Activated T-helper 17 cell treated with anti-CD3 and anti-CD28 coated beads, Interleukin-2, amount 50 U/mL, for 72 hours (primary cell): ENCODE results near the gene MBD2. TPM values are rescaled to one million over a fixed set of nuclear protein-coding genes. Genes with fewer than 3 reads are reported as not detected.
"Not testable (repeated sequence)": the region's sequence is repeated elsewhere in the genome, so short reads cannot be mapped to it uniquely, and the experiment has no call there.

Source experiments
- ATAC-seq: fragments of 150-1000 bp; cut with Tn5 transposase; replicated peaks from 2 replicates; pipeline ENCODE4 v1.10.0; 2021; ENCODE audit warnings: mild to moderate bottlenecking, moderate library complexity
- H3K27ac Mint-ChIP-seq: one replicate; pipeline ENCODE4 v1.8.0; 2022; ENCODE audit warnings: mixed read lengths
- H3K27me3 Mint-ChIP-seq: one replicate; pipeline ENCODE4 v1.8.0; 2022; ENCODE audit warnings: mixed read lengths
- H3K36me3 Mint-ChIP-seq: one replicate; pipeline ENCODE4 v1.8.0; 2022; ENCODE audit warnings: low read depth, mild to moderate bottlenecking, mixed read lengths
- H3K4me1 Mint-ChIP-seq: one replicate; pipeline ENCODE4 v1.8.0; 2022; ENCODE audit warnings: mixed read lengths
- H3K4me3 Mint-ChIP-seq: one replicate; pipeline ENCODE4 v1.8.0; 2022; ENCODE audit warnings: mild to moderate bottlenecking, mixed read lengths
- H3K9me3 Mint-ChIP-seq: one replicate; pipeline ENCODE4 v1.8.0; 2022; ENCODE audit warnings: mixed read lengths
- total RNA-seq, 2 donors: library from RNA; stranded (reverse); gene quantifications; one replicate each; pipeline ENCODE4 v1.2.3, GENCODE V29; 2022

Gene MBD2
- total RNA-seq = 100 to 1,000 TPM; 170 to 190 TPM

DNA sequence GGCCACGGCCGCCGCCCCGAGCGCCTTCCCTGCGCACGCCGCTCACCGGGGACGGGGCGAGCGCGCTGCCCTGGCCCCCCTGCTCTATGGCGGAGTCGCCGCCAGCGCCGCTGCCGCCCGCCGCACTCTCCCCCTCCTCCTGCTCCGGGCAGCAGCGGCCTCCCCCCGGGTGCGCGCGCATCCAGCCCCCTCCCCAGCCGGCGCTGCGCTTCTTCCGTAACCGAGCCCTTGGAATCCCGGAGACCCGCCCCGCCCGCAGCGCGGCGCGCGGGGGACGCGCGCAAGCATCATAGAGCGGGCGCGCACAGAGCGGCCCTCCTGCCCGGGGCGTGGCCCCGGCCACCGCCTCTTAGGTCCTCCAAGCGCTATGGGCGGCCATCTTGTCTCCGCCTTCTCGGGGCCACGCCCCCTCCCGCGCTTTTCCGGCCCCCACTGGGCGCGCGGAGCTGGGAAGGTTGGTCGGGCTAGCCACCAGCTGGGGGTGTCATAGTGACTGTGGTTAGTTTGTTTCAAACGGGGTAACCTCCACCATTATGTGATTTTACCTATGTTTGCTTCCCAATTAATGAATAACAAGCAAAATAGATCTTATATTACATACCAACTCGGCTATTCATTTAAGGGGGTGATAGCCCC is at the start of gene MBD2:
Gene MBD2, minus strand, starts transcription at position 291 of the 636 bp plus-strand sequence. Its CDS starts 110 bp downstream, at position 181.
- Mint-ChIP-seq H3K4me1 (peaks cover 17% of the 10 kb centered on the region), H3K27me3 (no peaks in the 10 kb centered on the region), H3K36me3 (peaks cover 48% of the 10 kb centered on the region), H3K4me3 (peak within 1 kb of the TSS; percentile 95), H3K9me3 (no peaks in the 10 kb centered on the region), H3K27ac (peak within 1 kb of the TSS; percentile 99)
- peak; percentile 83 for ATAC-seq

DNA sequence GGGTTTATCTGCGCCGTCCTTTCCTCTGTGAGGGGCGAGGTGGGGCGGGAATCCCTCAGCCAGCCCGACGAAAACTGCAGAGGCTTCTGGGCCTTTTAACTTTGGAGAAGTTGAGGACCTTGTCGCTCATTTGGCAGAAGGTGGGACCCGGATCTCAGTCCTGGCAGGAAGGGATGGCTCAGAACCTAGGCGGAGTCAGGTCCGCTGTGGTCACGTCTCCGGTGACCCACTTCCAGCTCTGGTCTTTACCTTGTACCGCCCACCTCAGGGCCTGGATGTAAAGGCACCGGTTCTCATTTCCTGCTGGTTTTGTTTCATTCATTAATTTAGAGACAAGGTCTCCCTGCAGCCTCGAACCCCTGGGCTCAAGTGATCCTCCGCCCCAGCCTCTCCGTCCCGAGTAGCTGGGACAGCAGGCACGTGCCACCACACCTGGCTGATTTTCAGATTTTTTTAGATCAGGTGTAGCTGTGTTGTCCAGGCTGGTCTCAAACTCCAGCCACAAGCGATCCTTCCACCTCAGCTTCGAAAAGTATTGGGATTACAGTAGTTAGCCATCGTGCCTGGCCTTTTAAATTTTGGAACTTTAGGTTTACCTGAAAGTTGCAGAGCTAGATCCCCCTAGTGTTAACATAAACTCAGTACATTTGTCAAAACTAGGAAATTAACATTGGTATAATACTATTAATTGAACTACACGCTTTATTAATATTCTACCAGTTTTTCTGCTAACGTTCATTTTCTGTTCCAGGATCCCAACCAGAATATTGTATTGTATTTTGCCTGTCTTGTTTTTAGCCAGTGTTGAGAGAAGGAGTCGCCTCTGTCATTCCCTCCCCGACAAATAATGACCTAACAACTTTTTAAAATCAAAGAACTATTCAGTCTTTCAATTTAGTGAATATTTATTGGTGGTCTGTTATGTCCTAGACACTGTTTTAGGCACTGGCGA is 45.7 kb upstream of the MBD2 start:
- peak; percentile 79 for ATAC-seq
- Mint-ChIP-seq H3K36me3 (peaks cover 6% of the 10 kb centered on the region), H3K9me3 (no peaks in the 10 kb centered on the region), H3K27ac (peak overlapping the region; percentile 95), H3K4me3 (peak overlapping the region; percentile 92), H3K27me3 (no peaks in the 10 kb centered on the region), H3K4me1 (peaks cover 21% of the 10 kb centered on the region)

- no peaks in the 10 kb centered on the region for H3K9me3 Mint-ChIP-seq
- peaks cover 10% of the 10 kb centered on the region for H3K36me3 Mint-ChIP-seq
- ATAC-seq = no peak
- no peaks in the 10 kb centered on the region for H3K27me3 Mint-ChIP-seq
- peak overlapping the region; percentile 92 for H3K4me3 Mint-ChIP-seq
- H3K4me1 Mint-ChIP-seq = peaks cover 26% of the 10 kb centered on the region
- H3K27ac Mint-ChIP-seq = peak overlapping the region; percentile 95
Measured at GRCh38 chr18:54268751-54269150, 44.3 kb upstream of the MBD2 start.

DNA sequence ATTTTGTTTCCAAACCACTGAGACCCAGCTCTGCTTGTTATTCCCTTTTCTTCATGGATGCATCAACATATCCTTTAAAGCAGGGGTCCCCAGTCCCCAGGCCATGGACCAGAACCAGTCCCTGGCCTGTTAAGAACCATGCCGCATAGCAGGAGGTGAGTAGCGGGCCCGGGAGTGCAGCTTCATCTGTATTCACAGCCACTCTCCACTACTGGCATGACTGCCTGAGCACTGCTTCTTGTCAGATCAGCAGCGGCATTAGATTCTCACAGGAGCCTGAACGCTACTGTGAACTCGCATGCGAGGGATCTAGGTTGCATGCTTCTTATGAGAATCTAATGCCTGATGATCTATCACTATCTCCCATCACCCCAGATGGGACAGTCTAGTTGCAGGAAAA is 43.2 kb upstream of the MBD2 start:
- Mint-ChIP-seq H3K27ac (no peak overlapping the region), H3K4me1 (peaks cover 29% of the 10 kb centered on the region), H3K27me3 (no peaks in the 10 kb centered on the region), H3K36me3 (peaks cover 16% of the 10 kb centered on the region), H3K4me3 (no peak overlapping the region), H3K9me3 (no peaks in the 10 kb centered on the region)
- ATAC-seq = no peak

DNA sequence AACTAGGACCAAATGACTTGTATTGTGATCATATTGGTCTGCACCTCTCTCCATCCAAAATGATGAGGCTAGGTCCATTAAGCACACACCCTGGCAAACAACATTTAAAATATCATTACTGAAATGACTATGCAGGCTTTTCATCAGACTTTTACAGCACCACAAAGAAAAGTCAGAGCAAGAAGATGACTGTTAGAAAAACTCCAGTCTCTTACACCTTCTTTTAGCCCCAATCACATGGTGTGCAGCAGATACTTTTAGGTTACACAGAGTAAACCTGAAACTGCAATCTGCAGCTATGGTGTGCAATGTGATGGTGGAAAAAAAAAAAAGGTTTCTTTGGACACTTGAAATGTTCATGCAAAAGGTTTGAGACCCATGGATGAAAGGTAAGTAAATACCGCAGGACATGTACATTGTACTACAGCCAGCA is 39.5 kb upstream of the MBD2 start:
- Mint-ChIP-seq H3K4me1 (peaks cover 37% of the 10 kb centered on the region), H3K27me3 (no peaks in the 10 kb centered on the region), H3K27ac (peak overlapping the region; percentile 90), H3K9me3 (no peaks in the 10 kb centered on the region), H3K36me3 (peaks cover 10% of the 10 kb centered on the region), H3K4me3 (peak overlapping the region; percentile 66)
- ATAC-seq = peak; percentile 83

- H3K4me1 Mint-ChIP-seq = peaks cover 36% of the 10 kb centered on the region
- peak; percentile 62 for ATAC-seq
- H3K27me3 Mint-ChIP-seq = no peaks in the 10 kb centered on the region
- H3K9me3 Mint-ChIP-seq = no peaks in the 10 kb centered on the region
- peak overlapping the region; percentile 90 for H3K27ac Mint-ChIP-seq
- peak overlapping the region; percentile 72 for H3K4me3 Mint-ChIP-seq
- peaks cover 10% of the 10 kb centered on the region for H3K36me3 Mint-ChIP-seq
Measured at GRCh38 chr18:54261894-54262293, 37.4 kb upstream of the MBD2 start.

DNA sequence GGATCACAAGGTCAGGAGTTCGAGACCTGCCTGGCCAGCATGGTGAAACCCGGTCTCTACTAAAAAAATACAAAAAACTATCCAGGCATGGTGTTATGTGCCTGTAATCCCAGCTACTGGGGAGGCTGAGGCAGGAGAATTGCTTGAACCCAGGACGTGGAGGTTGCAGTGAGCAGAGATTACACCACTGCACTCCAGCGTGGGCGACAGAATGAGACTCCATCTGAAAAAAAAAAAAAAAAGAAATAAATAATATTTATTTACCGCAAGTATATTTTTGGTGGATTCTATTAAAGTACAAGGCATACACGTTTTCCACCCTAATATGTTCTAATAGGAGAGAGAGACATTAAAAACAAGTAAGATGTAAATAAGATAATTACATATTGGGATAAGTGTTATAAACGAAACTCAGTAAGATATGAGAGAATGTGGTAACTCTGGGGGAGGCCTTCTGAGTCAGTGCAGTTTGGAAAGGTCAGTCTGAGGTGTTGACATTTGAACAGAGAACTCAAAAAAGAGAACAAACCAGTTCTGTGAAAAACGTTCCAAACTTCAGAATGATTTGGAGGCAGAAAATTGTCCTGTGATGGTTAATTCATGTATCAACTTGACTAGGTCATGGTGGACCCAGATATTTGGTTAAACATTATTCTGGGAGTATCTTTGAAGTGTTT is 36.1 kb upstream of the MBD2 start:
- H3K27ac Mint-ChIP-seq = peak overlapping the region; percentile 90
- no peaks in the 10 kb centered on the region for H3K27me3 Mint-ChIP-seq
- H3K9me3 Mint-ChIP-seq = no peaks in the 10 kb centered on the region
- ATAC-seq = peak; percentile 47
- H3K4me3 Mint-ChIP-seq = peak overlapping the region; percentile 72
- H3K4me1 Mint-ChIP-seq = peaks cover 28% of the 10 kb centered on the region
- peaks cover 10% of the 10 kb centered on the region for H3K36me3 Mint-ChIP-seq

GRCh38 chr18:54257818-54258217 is 33.3 kb upstream of the MBD2 start:
- ATAC-seq, H3K9me3 Mint-ChIP-seq, H3K4me3 Mint-ChIP-seq, H3K27ac Mint-ChIP-seq, H3K27me3 Mint-ChIP-seq, H3K36me3 Mint-ChIP-seq: not testable (repeated sequence)
- H3K4me1 Mint-ChIP-seq = peaks cover 17% of the 10 kb centered on the region

GRCh38 chr18:54257015-54257414 is 32.5 kb upstream of the MBD2 start:
- Mint-ChIP-seq H3K4me3 (no peak overlapping the region), H3K27me3 (no peaks in the 10 kb centered on the region), H3K36me3 (no peaks in the 10 kb centered on the region), H3K9me3 (no peaks in the 10 kb centered on the region), H3K27ac (no peak overlapping the region), H3K4me1 (peaks cover 13% of the 10 kb centered on the region)
- no peak for ATAC-seq

DNA sequence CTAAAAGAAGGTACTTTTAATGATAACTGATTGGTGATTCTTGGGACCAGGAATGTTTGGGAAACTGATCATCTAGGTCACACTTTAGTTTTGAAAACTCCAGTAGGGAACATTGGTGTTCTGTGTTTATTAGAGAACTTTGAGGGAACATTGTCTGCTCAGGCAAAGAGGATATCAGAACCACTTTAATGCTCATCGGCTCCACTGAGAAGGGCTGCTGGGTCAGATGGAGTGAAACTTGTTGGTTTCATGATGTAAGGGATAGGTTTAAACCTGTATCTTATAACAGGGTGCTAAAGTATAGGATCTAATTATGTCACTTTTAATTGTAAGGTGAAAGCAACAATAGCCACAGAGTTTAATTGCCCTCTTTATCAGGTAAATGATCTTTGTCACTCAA is 30.7 kb upstream of the MBD2 start:
- no peak for ATAC-seq
- H3K36me3 Mint-ChIP-seq = no peaks in the 10 kb centered on the region
- no peaks in the 10 kb centered on the region for H3K9me3 Mint-ChIP-seq

DNA sequence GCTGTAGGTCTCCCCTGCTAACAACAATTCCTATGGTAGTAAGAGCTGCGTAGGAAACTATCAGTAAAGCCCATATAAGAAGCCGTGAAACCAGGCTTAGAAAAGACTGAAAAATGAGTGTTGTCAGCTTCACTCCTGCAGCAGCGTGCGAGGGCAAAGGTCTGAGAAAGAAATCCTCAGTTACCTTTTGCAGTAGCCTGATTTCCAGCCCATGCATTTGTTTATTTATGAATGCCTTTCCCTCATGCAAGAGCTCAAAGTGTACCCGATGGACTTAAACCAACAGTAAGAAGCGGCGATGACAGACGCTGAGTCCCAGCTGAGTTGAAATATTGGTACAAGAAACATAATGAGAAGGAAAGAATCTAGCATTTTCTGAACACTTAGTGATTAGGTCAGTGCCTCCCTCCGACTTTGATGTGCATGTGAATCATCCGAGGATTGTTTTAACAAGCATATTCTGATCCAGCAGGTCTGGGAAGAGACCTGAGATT is 29.8 kb upstream of the MBD2 start:
- H3K9me3 Mint-ChIP-seq = no peaks in the 10 kb centered on the region
- no peaks in the 10 kb centered on the region for H3K27me3 Mint-ChIP-seq
- no peak overlapping the region for H3K27ac Mint-ChIP-seq
- H3K4me1 Mint-ChIP-seq = peaks cover 6% of the 10 kb centered on the region
- H3K4me3 Mint-ChIP-seq = no peak overlapping the region
- ATAC-seq = no peak
- H3K36me3 Mint-ChIP-seq = no peaks in the 10 kb centered on the region

More for the DNA sequence above, 30.7 kb upstream of the MBD2 start:
- H3K4me1 Mint-ChIP-seq = peaks cover 6% of the 10 kb centered on the region
- no peak overlapping the region for H3K4me3 Mint-ChIP-seq
- no peaks in the 10 kb centered on the region for H3K27me3 Mint-ChIP-seq
- H3K27ac Mint-ChIP-seq = no peak overlapping the region

- no peak for ATAC-seq
Measured at GRCh38 chr18:54251606-54252390, 27.3 kb upstream of the MBD2 start.

GRCh38 chr18:54250846-54251261 is 26.4 kb upstream of the MBD2 start:
- Mint-ChIP-seq H3K27me3 (no peaks in the 10 kb centered on the region), H3K4me3 (no peak overlapping the region), H3K4me1 (peaks cover 6% of the 10 kb centered on the region), H3K9me3 (no peaks in the 10 kb centered on the region), H3K36me3 (no peaks in the 10 kb centered on the region), H3K27ac (peak overlapping the region; percentile 32)
- ATAC-seq = peak; percentile 79

More at GRCh38 chr18:54251606-54252390, 27.3 kb upstream of the MBD2 start:
- no peak overlapping the region for H3K27ac Mint-ChIP-seq
- H3K36me3 Mint-ChIP-seq = no peaks in the 10 kb centered on the region
- H3K27me3 Mint-ChIP-seq = no peaks in the 10 kb centered on the region
- H3K4me3 Mint-ChIP-seq = no peak overlapping the region
- no peaks in the 10 kb centered on the region for H3K9me3 Mint-ChIP-seq
- peaks cover 6% of the 10 kb centered on the region for H3K4me1 Mint-ChIP-seq
